ENCODE measurements around the gene TMX1.

- TF ChIP-seq CTCF (IDR thresholded peaks at IDR 0.05) = no peak
- no peak for TF ChIP-seq POLR2A (IDR thresholded peaks at IDR 0.05)
Measured at GRCh38 chr14:51244591-51244990, 4.5 kb downstream of the TMX1 start.
